GM21447 (cell line): ENCODE data around the gene FCGR1A.
"Not testable (repeated sequence)": the region's sequence is repeated elsewhere in the genome, so short reads cannot be mapped to it uniquely, and the experiment has no call there.

Experiments used
- ATAC-seq: cut with Tn5 transposase; IDR thresholded peaks from one replicate; pipeline ENCODE4 v1.9.1; 2021; ENCODE audit not compliant: unreplicated experiment

Gene FCGR1A

DNA sequence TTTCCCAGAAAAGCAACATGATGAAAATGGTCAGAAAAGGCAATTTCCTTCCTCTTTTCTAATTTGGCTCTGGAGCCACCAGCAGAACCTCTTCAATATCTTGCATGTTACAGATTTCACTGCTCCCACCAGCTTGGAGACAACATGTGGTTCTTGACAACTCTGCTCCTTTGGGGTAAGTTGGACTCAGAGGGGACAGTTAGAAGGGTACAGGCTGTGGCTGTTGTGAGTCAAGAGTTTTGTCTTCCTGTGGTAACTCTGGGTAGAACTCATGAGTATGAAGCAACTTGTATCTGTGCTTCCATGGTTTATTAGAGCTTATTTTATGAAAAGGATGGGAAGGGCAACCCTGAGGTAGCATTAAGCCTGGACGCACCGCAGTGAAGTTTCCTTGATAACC is at the start of gene FCGR1A:
Gene FCGR1A, plus strand, starts transcription at position 95 of the 400 bp plus-strand sequence. Its CDS starts 50 bp downstream, at position 145.
- not testable (repeated sequence) for ATAC-seq

DNA sequence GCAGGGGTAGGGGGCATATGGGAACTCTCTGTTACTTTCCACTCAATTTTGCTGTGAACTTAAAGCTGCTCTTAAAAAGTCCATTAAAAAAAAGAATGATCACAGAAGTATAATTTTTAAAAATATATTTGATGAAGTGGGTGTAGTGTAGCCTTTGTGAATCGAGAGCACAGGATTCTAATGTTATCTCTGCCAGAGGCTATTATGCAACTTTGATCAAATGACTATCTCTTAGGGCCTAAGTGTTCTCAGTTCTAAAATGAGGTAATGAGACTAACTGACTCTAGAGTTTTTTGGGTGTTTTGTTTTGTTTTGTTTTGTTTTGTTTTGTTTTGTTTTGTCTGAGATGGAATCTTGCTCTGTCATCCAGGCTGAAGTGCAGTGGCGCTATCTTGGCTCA is 49.7 kb upstream of the FCGR1A start:
- not testable (repeated sequence) for ATAC-seq

DNA sequence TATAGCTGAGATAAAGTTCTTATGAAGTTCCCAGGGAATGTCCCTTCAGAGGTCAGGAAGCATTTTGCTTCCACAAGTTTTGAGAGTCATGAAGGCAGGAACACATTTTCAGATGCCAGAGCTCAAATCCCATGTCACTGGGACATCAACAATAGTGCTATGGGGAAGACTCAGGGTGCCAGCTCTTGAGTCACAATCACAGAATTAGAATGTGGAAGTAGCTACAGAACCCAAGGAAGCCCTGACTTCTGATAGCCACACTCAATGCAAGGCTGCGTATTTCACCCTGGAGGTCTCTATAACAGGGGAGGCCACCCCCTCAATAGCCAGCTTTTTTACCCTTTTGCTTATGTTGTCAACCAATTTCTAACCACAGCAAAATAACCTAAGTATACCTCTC is 47.8 kb upstream of the FCGR1A start:
- not testable (repeated sequence) for ATAC-seq

- not testable (repeated sequence) for ATAC-seq
Measured at GRCh38 chr1:149740148-149740581, 42.3 kb upstream of the FCGR1A start.

GRCh38 chr1:149740590-149741230 is 41.8 kb upstream of the FCGR1A start:
- ATAC-seq, result not testable (repeated sequence)

GRCh38 chr1:149741914-149742313 is 40.6 kb upstream of the FCGR1A start:
- not testable (repeated sequence) for ATAC-seq

GRCh38 chr1:149746463-149747356 is 35.8 kb upstream of the FCGR1A start:
- not testable (repeated sequence) for ATAC-seq

- ATAC-seq, result not testable (repeated sequence)
Measured at GRCh38 chr1:149747359-149748143, 34.9 kb upstream of the FCGR1A start.

GRCh38 chr1:149748144-149748500 is 34.4 kb upstream of the FCGR1A start:
- ATAC-seq, result not testable (repeated sequence)

DNA sequence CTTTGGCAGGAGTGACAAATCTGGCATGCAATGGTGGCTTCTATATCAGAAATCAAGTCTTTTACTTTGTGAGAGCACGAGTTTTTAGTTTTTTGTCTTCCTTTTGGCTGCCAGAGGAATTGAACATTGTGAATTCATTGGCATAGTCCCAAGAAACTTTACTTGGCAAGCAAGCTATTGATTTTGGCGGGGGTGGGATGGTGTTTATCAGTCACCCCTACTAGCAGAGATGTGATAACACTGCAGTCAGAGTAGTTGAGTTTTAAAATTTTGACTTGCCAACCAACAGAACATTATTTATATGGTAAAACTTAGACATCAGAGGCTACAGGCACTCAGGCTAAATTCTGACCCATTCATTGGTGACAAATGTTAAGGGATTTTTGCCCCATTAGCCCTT is 31.9 kb upstream of the FCGR1A start:
- not testable (repeated sequence) for ATAC-seq

GRCh38 chr1:149752186-149752585 is 30.3 kb upstream of the FCGR1A start:
- ATAC-seq, result not testable (repeated sequence)

GRCh38 chr1:149753466-149753865 is 29.0 kb upstream of the FCGR1A start:
- ATAC-seq, result not testable (repeated sequence)

DNA sequence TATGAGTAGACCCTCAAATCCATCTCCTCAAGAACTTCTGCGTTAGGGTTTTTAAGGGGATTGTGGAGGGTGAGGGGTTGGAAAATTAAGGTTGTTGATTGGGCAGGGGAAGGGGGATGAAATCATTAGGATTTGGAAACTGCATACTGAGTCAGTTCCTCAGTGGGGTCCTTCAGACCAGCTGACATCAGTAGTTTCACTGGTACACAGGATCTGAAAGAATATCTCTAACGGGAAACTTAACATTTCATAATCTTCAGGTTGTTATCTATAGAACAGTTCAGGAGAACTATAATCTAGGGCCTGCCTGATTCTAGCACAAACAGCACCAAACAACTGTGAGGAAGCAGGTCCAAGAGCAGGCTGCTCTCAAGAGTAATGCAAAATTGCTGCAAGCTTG is 27.2 kb upstream of the FCGR1A start:
- not testable (repeated sequence) for ATAC-seq

GRCh38 chr1:149762294-149762693 is 20.2 kb upstream of the FCGR1A start:
- not testable (repeated sequence) for ATAC-seq

DNA sequence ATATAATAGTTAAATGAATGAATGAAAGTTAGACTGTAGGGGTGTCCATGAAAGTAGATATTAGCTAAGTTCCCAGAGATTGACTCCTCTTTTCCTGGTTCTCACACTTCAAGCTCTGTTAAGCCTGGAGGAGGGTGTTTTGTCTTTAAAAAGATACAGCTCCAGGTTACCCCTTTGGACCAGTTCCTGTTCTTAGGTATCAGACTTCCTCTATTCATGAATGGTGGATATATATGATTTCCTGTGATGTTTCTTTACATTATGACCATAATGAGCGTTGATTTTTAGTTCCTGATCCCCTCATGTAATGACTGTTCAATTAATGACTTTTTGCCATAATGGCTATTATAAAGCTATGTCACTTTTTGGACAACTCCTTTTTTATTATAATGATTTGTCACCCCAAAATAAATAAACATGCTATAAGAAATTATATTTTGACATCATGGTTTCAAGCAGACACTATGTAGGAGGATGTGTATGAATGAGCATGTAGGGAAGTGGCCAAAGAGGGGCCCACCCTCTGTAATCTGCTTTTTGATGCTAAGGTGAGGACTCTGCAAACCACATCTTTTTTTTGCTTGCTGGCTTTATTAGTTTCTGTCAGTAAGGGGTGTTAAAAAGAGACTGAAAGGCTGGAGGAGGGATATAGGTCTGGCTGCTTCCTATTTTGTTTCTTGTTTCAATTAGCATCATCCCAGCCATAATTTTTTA is 18.2 kb upstream of the FCGR1A start:
- ATAC-seq, result not testable (repeated sequence)

DNA sequence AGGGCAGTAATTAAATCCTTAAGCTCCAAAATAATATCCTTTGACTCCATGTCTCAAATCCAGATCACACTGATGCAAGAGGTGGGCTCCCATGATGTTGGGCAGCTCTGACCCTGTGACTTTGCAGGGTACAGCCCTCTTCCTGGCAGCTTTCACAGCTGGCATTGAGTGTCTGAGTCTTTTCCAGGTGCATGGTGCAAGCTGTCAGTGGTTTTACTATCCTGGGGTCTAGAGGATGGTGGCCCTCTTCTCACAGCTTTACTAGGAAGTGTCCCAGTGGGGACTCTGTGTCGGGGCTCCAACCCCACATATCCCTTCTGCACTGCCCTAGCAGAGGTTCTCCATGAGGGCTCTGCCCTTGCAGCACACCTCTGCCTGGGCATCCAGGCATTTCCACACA is 16.3 kb upstream of the FCGR1A start:
- ATAC-seq, result not testable (repeated sequence)

DNA sequence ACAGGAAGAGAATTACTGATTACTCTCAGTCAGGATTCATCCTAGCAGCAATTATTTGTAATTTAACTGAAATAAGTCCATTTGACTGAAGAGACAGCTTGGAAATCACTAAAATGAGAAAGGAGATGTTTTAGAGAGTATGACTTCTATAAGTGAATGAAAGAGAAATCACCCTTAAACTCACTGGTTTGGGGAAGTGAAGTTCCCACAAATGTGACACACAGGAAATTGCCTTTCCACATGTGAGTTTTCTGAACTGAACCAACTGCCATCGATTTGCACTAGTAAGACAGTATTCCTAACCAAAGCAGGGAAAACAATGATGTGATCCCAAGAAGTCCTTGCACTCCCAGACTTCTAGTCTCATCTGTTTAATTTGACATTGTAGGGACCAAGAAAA is 13.3 kb upstream of the FCGR1A start:
- ATAC-seq, result not testable (repeated sequence)

- not testable (repeated sequence) for ATAC-seq
Measured at GRCh38 chr1:149770661-149771060, 11.8 kb upstream of the FCGR1A start.

- peak; percentile 98 for ATAC-seq
Measured at GRCh38 chr1:149771653-149772425, 10.7 kb upstream of the FCGR1A start.
